ENCODE results near the gene UGT2B28.
"Not testable (repeated sequence)": the region's sequence is repeated elsewhere in the genome, so short reads cannot be mapped to it uniquely, and the experiment has no call there.

DNA sequence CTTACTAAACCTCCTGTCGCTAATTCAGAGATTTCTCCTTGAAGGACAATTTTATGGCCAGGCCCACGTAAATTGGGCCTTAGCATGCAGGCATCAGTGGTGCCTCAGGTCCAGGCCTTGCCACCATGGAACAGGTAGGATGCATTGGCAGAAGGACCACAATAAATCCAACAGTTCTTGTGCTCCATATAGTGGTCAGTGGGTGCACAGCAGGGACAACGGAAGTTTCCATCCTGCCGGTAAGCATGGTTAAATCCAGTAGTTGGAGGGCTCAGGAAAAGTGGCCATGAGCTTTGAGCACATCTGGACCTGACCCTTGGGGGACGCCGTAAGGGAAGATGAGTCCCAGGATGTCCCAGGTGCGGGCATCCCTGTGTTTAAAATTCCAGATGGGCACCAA, 11.7 kb upstream of the UGT2B28 start:
- not testable (repeated sequence) for TF ChIP-seq ZNF8 (CRISPR knock-in tag; IDR thresholded peaks at IDR 0.05); OSR1 (CRISPR knock-in tag; IDR thresholded peaks at IDR 0.05); PATZ1 (CRISPR knock-in tag; IDR thresholded peaks at IDR 0.05; ENCODE audit: borderline replicate concordance); ZFP3 (CRISPR knock-in tag; IDR thresholded peaks at IDR 0.05); ZNF565 (CRISPR knock-in tag; conservative IDR thresholded peaks at IDR 0.05; ENCODE audit: low read depth); ISL1 (CRISPR knock-in tag; IDR thresholded peaks at IDR 0.05); SNAI2 (CRISPR knock-in tag; IDR thresholded peaks at IDR 0.05)
